Epidermal melanocyte (primary cell): ENCODE measurements around the gene ARHGAP26.

Experiments used
- DNase-seq: peaks from one replicate; pipeline ENCODE4 v3.0.0; 2011; ENCODE audit warnings: low spot score; ENCODE audit not compliant: insufficient read length

The ARHGAP26 gene

DNA sequence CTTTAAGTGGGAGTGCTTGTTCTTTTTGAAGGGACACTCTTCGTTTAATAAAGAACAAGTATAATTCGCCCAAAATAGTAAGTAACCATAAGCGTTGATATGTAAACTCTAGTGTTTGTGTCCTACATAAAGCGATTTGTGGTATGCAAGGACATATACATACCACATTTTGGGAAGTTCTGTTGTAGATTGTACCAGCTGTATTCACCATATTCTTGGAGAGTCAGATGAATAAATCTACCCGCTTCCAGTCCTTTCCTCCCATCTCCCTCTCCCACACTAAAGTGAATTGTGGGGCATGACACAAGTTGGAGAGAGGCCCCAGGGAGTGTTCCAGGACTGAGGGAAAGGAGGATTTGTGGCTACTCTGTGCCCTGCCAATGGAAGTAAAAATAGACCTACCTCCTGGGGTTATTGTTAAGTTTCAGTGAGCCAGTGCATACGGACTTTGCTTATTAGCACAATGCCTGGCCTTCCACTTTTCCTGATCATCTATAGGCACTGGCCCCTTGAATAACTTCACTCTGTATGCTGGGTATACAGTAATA, 40.6 kb downstream of the ARHGAP26 start:
- DNase-seq: no peak

DNA sequence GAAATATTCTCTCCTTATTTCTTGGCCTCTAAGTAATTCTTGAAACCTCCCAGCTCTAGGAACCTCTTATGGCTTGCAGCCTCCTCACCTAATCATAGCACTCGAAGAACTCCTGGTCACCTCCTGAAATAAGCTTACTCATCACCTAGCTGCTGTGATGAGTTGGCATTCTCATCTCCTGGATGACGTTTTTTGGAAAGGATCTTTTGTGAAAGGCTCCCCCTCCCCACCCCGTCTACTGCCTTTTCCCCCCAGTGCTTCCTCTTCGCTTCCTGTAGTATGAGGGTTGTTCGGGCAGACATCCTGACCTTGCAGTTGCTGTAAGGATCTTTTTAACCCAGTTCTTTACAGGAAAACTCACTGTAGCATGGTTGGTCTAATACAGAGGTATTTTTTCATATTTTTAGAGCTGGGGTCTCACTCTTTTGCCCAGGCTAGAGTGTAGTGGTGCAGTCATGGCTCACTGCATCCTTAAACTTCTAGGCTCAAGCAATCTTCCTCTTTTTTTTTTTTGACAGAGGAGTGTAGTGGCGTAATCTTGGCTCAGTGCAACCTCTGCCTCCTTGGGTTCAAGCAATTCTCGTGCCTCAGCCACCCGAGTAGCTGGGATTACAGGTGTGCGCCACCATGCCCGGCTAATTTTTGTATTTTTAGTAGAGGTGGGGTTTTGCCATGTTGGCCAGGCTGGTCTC, 41.8 kb downstream of the ARHGAP26 start:
- no peak for DNase-seq

DNA sequence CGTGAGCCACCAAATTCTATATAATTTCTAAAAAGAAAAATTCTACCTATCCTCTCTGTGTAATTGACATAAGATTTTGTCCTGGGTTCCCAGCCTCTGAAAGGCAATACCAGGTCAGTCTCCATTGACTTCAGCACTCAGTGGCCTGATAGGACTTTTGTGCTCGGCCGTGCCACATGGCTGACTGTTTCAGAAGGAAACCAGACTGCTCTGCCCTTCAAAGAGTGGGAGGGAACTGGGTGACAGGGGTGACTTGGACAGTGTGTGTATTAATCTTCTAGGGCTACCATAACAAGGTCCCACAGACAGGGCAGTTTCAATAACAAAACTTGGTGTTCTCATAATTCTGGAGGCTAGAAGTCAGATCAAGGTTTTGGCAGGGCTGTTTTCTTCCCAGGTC, 43.0 kb downstream of the ARHGAP26 start:
- DNase-seq: no peak

DNA sequence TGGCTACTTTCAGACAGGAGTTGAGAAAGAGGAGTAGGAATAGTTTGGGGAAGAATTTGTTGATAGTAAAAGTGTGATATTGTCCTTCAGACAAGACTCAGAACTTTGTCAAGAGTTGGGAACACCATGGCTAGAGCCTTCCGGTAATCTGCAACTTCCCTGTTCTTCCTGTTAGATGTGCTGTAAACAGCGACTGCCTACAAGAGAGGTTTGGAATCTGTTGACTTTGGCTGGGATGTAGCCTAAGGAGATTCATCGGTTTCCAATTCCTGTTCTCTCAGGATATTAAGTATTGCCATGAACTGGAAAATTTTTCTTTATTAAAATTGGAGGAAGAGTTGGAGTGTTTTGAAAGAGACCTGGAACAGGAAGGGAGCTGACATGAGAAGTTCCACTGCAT, 43.9 kb downstream of the ARHGAP26 start:
- no peak for DNase-seq

DNA sequence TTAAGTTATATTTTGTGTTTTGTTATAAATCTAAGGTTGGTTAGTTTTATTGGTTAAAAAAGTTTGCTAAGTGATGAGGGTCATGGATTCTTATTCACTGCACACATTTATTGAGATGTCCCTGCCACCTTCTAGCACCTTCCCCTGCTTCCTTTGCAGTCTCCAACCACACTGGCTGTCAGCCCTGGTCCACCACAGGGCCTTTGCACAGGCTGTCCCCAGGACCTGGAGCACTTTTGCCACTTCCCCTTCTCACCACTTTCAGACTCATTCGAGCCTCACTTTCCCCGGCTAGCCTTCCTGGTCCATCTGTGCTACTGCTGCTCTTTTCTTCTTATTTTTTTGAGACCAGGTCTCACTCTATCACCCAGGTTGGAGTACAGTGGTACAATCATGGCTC, 45.3 kb downstream of the ARHGAP26 start:
- no peak for DNase-seq

DNA sequence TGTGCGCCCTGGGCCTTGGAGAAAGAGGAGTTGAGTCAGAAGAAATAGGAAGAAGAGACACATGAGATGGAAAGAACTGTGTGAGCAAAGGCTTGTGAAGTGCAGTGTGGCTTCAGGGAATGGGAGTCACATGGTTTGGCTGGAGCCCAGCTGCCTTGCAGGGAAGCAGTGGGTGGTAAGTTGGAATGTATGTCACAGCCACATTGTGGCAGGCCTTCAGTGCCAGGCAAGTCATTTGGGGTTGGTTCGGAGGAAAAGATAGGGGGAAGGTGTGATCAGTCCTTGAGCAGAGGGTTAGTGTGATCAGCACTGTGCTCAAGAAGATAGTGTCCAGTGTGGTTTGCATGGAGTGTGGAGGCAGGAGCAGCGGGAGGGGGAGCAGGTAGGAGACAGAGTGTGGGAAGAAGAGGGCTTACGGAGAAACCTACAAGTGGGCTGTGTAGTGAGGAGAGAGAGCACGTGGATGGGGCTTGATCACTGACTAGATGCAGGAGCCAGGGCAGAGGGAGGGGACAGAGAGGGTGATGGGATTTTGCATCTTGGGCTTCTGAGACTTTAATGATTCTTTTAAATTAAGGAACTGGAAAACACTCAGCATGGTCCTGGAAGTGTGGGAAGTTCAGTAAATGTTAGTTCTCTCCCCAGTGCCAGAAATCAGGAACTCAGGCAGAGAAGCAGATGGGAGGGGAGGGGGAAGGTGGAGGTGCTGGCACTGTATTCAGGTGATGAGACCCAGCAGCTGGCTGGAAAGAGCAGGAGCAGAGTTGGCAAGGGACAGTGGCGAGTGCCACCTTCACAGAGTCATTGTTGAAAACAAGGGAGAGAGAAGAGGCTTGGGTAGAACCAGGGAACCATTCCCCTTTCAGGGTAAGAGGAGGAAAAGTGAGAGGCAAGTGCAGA, 46.6 kb downstream of the ARHGAP26 start:
- peak; percentile 26 for DNase-seq

DNA sequence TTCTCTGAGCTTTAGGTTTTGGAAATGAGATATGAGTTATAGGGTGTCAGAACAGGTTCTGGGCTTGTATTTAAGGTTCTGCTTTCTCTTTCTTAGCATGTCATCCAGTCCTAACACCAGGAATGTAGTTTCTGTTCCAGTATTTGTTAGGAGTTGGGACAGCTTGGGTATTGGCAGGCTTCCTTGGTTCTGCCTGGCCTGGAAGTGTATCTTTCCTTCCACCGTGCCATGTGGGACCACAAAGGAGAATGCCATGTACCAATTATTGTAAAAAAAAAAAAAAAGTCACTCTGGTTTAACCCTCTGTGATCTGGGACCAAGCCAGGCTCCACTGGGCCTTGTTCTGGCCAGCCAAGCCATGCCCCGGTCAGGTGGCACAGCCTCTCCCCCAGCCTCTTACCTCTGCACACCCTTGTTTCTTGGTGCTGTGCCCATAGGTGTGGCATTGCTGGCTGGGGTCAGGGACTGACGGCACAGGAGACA, 47.8 kb downstream of the ARHGAP26 start:
- peak; percentile 37 for DNase-seq

DNA sequence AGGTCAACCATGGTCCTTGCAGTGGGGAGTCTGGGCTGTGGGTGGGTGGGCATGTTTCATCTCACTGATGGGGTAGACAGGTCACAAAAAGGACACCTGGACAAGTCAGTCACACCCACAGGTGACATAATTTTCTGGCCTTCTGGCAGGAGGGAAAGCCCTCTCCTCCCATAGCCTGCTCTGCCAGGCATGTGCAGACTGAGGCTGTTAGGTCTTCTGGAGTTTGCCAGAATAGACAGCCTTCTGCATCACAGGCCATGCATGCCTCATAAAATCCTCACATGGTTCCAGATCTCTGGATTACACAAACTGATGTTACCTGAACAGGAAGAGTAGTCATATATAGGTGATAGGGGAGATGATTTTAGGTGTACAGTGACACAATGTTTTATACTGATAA, 49.1 kb downstream of the ARHGAP26 start:
- no peak for DNase-seq

DNA sequence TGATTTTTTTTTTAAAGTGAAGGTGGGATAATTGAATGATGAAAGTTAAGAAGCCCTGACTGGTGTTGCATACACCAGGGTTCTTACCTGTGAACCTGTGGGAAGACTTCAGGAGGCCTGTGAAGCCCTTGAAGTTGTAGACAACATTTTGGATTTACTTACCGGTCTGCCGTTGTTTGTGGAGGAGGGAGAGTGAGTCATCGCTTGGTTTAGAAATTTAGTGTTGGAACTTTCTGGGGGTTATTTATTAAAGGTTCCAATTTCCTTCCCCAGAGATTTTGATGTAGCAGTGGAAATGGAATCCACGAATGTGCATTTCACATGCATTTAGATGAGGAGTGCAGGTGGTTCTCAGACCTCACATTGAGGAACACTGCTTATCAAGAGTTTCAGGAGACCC, 49.6 kb downstream of the ARHGAP26 start:
- DNase-seq: no peak

DNA sequence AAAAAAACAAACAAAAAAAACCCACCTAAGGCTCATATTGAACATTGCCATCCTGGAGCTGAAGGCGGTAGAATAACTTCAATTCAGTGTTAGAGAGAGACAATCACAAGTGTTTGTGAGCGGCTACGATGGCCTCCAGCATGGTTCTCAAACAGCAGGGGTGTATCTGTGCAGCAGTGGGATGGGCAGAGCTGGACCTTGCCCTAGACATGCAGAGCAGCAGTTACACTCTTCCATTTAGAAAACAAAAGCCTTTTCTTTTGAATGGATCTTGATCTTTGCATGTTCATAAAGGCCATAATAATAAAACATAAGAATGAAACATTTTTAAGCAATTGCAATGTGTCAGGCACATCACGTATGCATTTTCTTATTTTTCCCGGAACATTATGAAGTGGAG, 50.3 kb downstream of the ARHGAP26 start:
- DNase-seq: no peak

DNA sequence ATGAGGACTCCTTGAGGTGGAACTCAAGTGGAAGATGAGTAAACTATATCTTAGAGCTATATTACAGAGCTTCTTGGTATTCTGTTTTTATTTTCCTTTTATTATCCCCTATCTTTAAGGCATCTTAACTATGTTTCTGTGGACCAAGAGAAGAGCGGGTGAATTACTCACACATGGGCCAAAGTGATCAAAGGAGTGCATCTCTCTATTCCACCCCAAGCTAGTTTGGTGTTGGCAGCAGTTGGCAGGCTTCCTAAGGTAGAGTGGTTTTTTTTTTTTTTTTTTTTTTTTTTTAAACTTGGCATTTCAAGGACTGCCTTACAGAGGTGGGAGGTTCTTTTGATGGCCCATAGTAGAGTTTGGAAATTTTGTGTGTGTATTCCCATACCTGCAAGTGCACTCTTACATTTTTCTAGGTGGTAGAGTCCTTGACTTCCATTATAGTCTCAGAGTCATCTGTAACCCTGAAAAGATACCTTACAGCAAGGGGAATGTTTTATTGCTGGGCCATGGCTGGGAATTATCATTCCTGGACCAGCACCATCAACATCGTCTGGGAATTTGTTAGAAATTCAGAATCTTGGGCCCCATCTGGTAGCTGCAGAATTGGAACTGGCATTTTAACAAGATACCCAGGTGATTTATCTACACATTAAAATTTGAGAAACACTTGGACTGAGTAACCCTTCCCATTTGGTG, 51.0 kb downstream of the ARHGAP26 start:
- no peak for DNase-seq

DNA sequence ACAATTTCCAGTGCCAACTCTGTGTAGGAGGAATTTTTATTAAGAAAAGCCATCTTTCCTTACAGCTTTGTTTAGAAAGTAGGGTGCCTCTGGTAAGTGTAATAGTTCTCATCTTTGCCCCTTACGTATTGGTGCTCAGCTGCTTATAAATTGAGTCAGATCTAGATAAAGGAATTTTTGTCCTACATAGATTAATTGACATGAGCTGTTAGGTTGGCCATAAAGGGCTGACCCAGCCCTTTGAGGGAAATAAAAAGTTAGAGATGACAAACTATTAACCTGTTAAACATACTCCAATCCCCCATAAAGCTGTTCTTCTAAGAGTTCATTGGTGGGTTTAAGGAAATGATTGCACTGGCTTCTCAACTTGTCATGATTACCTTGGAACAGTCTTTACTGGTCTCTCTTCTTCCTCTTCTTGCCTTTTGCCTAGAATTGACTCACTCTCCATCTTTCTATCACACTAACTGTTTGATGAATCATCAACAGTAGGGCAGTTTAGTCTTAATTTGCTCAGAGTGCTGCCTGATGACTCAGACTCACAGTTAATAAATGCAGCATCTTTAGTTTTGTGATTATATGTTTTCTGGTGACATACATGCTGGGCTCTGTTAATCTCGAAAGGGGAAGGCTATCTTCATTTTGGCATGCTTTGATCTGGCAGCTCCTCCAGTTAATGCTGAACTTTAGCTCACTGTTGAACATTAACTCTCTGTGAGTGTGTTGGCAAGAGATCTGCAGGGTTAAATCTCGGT, 51.7 kb downstream of the ARHGAP26 start:
- no peak for DNase-seq

DNA sequence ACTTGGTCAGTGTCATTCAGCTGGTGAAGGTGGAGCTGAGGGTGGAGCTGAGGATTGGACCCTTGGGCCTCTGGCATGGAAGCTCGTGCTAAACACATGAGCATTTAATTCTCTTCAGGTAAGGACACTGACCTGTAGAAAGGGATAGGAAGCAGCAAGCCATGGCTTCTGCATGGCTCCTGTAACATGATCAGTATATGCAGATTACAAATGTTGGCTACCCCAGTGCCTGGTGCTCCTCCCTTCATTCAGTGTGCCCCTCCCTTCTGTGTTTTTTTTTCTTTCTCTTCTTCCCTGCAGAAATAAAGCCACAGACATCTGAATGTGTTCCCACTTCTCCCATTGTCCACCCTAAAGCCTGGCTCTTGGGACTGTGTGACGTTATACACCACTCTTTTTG, 52.9 kb downstream of the ARHGAP26 start:
- no peak for DNase-seq

DNA sequence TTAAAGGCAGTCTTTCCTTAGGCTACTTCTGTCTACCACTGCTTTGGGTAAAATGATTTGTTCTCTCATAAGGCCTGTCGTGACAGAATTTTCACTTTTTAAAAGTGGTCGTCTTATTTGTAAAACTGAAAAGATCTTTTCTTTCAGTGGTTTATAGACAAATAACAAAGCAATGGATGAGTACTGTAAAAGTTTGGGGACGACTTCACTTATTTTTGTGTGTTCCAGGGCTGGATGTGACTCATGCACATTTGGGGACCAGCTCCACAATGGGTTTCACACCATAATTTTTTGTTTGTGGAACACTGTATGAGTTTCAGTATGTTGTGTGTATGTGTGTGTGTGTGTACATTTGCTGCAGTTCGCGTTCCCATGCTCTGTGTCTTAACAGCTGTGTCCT, 53.6 kb downstream of the ARHGAP26 start:
- DNase-seq: no peak

DNA sequence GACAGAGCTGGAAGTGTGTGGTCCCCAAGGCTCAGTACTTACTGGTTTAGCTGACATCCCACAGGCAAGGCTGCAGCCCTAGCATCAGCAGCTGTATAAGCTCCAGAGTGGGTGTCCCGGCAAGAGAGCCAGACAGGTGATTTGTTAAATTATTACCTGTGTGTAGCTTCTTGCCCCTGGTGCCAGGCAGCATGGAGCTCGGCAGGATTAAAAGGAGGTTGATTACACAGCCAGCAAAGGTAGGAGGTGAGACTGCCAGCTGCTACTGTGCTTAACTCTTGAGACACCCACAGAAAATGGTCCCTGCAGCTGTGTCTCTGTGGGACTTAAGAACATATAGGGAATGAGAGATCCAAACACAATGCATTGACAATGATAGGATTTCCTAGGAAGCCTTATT, 54.2 kb downstream of the ARHGAP26 start:
- no peak for DNase-seq

DNA sequence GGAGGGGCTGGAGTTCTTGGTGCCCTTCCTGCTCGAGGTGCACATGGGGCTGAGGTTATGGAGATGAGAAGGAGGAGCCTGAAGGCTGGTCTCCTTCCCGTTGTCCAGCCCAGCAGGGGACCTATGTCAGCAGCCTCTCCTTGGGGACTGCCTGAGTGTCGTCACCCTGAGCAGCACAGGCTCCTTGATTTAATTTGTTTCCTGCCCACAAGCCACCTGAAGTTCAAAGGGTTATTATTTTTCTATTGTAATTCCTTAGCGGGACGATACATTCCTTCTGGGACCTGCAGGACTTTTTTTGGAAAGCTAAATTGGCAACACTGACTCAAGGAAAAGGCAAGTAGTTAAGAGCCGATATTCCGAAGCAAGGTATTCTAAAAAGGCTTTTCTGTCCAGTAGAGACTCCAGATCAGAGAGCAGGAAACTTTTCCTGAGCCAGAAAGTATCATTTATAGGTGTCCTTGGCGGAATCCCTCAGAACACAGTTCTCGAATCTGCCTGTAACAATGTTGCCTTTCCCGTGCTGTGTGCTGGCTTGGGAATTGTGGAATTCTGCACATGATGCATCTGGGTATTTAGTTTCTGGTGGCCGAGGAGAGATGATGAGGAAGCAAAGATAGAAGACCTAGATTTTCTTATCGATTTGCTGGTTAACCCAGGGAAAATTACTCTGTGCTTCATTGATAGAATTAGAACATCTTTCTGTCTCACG, 55.4 kb downstream of the ARHGAP26 start:
- no peak for DNase-seq

DNA sequence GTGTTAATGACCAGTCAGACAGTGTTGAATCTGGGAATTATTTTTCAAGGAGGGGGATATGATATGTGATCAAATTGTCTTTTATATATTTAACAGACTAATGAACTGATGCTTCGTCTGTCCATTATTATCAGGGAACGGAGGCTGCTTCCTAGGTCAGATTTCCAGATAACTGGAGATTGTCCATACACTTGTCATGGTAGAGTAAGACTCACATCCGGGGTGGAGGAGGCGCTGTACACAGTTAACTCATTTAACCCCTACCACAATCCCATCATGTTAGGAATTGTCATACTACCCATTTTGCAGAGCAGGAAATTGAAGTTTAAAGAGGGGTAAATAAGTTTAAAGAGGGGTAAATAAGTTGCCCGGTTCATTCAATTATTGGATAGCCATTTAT, 55.9 kb downstream of the ARHGAP26 start:
- no peak for DNase-seq

DNA sequence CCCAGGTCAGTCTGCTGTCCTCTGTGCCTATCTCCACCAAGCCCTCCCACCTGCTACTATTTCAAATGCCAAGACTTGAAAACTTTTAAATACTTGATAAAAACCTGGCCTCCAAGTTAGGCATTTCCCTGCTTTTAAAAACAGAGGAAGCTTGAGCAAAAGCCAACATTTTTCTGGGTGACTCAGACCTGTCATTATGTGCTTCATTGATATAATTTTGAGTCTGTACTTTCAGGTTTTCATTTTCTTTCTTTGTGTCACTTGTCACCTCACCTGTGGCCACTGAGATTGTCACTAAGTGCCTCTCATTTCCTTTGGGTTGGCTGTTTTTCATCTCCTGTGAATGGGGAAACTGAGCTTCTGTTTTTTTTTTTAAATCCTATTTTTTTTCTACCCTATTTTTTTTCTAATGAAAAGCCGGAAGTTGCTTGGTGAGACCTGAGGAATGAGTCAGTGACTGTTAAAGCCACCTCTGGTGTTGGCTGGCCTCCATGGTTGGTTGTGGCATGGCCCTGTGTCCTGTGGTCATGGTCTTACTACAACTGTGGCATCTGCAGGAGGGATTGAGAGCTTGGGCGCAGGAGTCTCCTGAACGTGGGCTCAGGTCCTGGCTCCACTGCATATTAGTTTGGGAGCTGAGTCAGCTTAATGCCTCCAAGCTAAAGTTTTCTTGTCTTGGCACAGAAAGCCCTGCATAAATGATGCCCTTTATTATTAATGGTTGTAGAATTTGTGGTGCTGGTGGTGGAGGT, 56.7 kb downstream of the ARHGAP26 start:
- no peak for DNase-seq

DNA sequence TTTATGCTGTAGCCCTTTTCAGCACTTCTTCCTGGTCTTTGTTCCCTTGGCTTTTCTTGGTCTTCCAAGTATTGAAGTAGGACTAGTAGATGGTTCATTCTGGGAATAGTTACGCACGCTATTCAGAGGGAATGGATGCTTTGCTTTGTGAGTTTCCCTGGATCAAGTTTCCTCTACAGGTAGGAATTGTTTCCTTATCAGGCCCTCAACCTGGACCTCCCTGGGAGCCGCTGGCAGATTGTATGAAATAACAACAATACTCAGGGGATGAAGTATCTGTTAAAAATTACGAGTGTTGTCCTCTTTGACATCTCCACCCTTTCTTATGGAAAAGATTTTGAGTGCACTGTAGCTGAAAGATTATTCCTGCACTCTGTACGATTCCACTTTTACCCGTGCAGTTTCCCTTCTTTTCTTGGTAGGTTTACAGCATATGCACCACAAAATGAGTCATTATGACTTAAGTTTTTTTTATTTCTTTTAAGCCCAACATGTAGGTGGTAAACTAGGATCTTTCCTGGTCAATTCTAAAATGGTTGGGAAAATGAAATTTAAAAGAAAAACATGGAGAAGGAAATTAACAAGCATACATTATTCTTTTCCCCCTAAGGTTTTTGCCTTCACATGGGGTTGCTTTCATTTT, 57.9 kb downstream of the ARHGAP26 start:
- no peak for DNase-seq
